Measurements from ENCODE around the gene ADCY3. TPM values are rescaled to one million over a fixed set of nuclear protein-coding genes. Genes with fewer than 3 reads are reported as not detected.

Gene ADCY3
- total and polyA plus RNA-seq, 9 of the 15 experiments (the other 6 are each of a cell fraction or from before 2014, with no cell fraction given), result 1.5 to 54.8 (median 26.3) TPM

DNA sequence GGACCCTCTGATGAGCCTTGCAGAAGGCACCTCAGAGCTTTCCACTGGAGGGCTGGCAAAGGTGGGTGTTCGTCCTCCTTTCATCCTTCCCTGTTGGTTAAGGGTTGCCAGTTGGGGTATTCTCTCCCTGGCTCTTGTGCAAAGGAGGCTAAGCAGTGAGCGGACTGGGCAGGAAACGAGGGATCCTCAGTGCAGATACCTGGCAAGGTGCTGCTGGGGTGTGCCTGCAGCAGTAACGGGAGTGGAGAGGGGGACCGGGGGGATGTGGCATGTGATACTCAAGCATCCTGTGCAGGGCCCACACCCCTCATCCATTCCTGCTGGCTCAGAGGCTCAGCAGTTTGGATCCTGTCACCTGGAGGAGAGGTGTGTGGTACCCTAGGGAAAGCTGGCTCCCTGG, 4.2 kb upstream of the ADCY3 start (continued):
- TF ChIP-seq MYNN (IDR thresholded peaks at IDR 0.05) (no peak), MYNN (CRISPR knock-in tag; IDR thresholded peaks at IDR 0.05) (no peak), ZNF124 (CRISPR knock-in tag; IDR thresholded peaks at IDR 0.05) (no peak), NFIC (IDR thresholded peaks at IDR 0.05) (no peak), ZFP1 (CRISPR knock-in tag; IDR thresholded peaks at IDR 0.05) (no peak), PHB (CRISPR knock-in tag; IDR thresholded peaks at IDR 0.05) (no peak)
- TF ChIP-seq, protein P1, sequence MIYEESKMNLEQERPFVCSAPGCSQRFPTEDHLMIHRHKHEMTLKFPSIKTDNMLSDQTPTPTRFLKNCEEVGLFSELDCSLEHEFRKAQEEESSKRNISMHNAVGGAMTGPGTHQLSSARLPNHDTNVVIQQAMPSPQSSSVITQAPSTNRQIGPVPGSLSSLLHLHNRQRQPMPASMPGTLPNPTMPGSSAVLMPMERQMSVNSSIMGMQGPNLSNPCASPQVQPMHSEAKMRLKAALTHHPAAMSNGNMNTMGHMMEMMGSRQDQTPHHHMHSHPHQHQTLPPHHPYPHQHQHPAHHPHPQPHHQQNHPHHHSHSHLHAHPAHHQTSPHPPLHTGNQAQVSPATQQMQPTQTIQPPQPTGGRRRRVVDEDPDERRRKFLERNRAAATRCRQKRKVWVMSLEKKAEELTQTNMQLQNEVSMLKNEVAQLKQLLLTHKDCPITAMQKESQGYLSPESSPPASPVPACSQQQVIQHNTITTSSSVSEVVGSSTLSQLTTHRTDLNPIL (CRISPR knock-in tag; IDR thresholded peaks at IDR 0.05), result no peak
- TF ChIP-seq, protein P2, sequence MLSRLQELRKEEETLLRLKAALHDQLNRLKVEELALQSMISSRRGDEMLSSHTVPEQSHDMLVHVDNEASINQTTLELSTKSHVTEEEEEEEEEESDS (CRISPR knock-in tag; IDR thresholded peaks at IDR 0.05), result no peak
- TF ChIP-seq, protein P3, sequence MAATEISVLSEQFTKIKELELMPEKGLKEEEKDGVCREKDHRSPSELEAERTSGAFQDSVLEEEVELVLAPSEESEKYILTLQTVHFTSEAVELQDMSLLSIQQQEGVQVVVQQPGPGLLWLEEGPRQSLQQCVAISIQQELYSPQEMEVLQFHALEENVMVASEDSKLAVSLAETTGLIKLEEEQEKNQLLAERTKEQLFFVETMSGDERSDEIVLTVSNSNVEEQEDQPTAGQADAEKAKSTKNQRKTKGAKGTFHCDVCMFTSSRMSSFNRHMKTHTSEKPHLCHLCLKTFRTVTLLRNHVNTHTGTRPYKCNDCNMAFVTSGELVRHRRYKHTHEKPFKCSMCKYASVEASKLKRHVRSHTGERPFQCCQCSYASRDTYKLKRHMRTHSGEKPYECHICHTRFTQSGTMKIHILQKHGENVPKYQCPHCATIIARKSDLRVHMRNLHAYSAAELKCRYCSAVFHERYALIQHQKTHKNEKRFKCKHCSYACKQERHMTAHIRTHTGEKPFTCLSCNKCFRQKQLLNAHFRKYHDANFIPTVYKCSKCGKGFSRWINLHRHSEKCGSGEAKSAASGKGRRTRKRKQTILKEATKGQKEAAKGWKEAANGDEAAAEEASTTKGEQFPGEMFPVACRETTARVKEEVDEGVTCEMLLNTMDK (IDR thresholded peaks at IDR 0.05; ENCODE audit: borderline replicate concordance, insufficient read depth, low read depth, low read length, poor library complexity, severe bottlenecking), result no peak
- TF ChIP-seq, protein P4, sequence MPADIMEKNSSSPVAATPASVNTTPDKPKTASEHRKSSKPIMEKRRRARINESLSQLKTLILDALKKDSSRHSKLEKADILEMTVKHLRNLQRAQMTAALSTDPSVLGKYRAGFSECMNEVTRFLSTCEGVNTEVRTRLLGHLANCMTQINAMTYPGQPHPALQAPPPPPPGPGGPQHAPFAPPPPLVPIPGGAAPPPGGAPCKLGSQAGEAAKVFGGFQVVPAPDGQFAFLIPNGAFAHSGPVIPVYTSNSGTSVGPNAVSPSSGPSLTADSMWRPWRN (IDR thresholded peaks at IDR 0.05; ENCODE audit: low read depth), result no peak
- TF ChIP-seq, protein P5, sequence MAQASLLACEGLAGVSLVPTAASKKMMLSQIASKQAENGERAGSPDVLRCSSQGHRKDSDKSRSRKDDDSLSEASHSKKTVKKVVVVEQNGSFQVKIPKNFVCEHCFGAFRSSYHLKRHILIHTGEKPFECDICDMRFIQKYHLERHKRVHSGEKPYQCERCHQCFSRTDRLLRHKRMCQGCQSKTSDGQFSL (CRISPR knock-in tag; IDR thresholded peaks at IDR 0.05), result no peak
- TF ChIP-seq, protein P5 (tag; IDR thresholded peaks at IDR 0.05), result no peak
